Measurements from ENCODE around the gene GRAMD4. TPM values are rescaled to one million over a fixed set of nuclear protein-coding genes. Genes with fewer than 3 reads are reported as not detected.

Gene GRAMD4
- total and polyA plus RNA-seq, 2 donors (not counting 1 experiment from before 2014, with no cell fraction given) = 17.0 to 88.1 TPM

GRCh38 chr22:46668116-46668515, 47.9 kb downstream of the GRAMD4 start:
- H3K4me3 ChIP-seq (ENCODE audit: control extremely low read depth in 1 of 5, extremely low read depth in 1 of 5, insufficient read depth in 1 of 5, low read depth in 2 of 5, low read length in 4 of 5) = no peak overlapping the region
- WGBS (ENCODE audit: insufficient coverage) = 93% methylated on average over 21 of the region's 24 CpGs
- H3K36me3 ChIP-seq (replicated peaks in 1 of 2; ENCODE audit: control extremely low read depth in 1 of 2, control insufficient read depth in 1 of 2, extremely low read depth in 1 of 2, insufficient read depth in 2 of 2, low read length in 1 of 2) = peaks cover 0 to 63% of the 10 kb centered on the region in 2 experiments
- Mint-ChIP-seq H3K27me3 (no peaks in the 10 kb centered on the region), H3K4me3 (no peak overlapping the region), H3K4me1 (peaks cover 14% of the 10 kb centered on the region), H3K9me3 (ENCODE audit: insufficient read depth) (no peaks in the 10 kb centered on the region), H3K27ac (no peak overlapping the region)
- TF ChIP-seq CTCF (IDR thresholded peaks at IDR 0.05) (no peak), EZH2 (IDR thresholded peaks at IDR 0.05; ENCODE audit: borderline replicate concordance, insufficient read depth, low read depth, low read length, poor library complexity, severe bottlenecking) (no peak)
- DNase-seq (no peak), ATAC-seq (ENCODE audit: low read depth) (no peak)
- H3K9ac ChIP-seq (ENCODE audit: low read length) = no peak overlapping the region
- peaks cover 28% of the 10 kb centered on the region for H4K20me1 ChIP-seq (ENCODE audit: control insufficient read depth, insufficient read depth, low read length, poor library complexity, severe bottlenecking)
- H3K4me1 ChIP-seq (ENCODE audit: control insufficient read depth in 2 of 2, insufficient read depth in 2 of 2, low read length in 2 of 2) = peaks cover 14 to 15% of the 10 kb centered on the region in 2 donors
- intact Hi-C loops (cut with micrococcal nuclease) = no loop called here
- ChIA-PET POLR2A (interaction anchor here (0.5 to 0.6 kb wide), 2 partner anchors 57 to 546 kb away, joined by 3 to 4 read pairs; no protein-coding TSS in a partner anchor), CTCF (no interaction called here)
- peaks cover 0 to 3% (median 0%) of the 10 kb centered on the region in 4 experiments for H3K27me3 ChIP-seq (replicated peaks in 1 of 4; ENCODE audit: control extremely low read depth in 1 of 4, control insufficient read depth in 3 of 4, insufficient read depth in 4 of 4, low read length in 3 of 4)
- H3K27ac ChIP-seq (ENCODE audit: low read length in 2 of 2) = no peak overlapping the region
- H3K9me3 ChIP-seq (ENCODE audit: control extremely low read depth in 1 of 3, control insufficient read depth in 2 of 3, insufficient read depth in 1 of 3, low read length in 2 of 3) = peaks cover 0 to 4% (median 0%) of the 10 kb centered on the region in 3 donors
- peaks cover 10% of the 10 kb centered on the region for H3K79me2 ChIP-seq (ENCODE audit: control insufficient read depth, insufficient read depth, low read length)
- H3K4me2 ChIP-seq (replicated peaks; ENCODE audit: low read depth, low read length, poor library complexity, severe bottlenecking) = no peak overlapping the region
- no peak overlapping the region for H2AFZ ChIP-seq (ENCODE audit: insufficient read depth, low read depth, low read length, poor library complexity, severe bottlenecking)

- ATAC-seq (ENCODE audit: low read depth) = no peak
- Histone ChIP-seq H3K27ac (ENCODE audit: low read length in 2 of 2) (no peak overlapping the region), H3K4me3 (ENCODE audit: control extremely low read depth in 1 of 5, extremely low read depth in 1 of 5, insufficient read depth in 1 of 5, low read depth in 2 of 5, low read length in 4 of 5) (no peak overlapping the region), H3K9ac (ENCODE audit: low read length) (no peak overlapping the region), H3K4me1 (ENCODE audit: control insufficient read depth in 2 of 2, insufficient read depth in 2 of 2, low read length in 2 of 2) (peaks cover 25 to 26% of the 10 kb centered on the region in 2 donors), H3K4me2 (replicated peaks; ENCODE audit: low read depth, low read length, poor library complexity, severe bottlenecking) (no peak overlapping the region), H3K27me3 (replicated peaks in 1 of 4; ENCODE audit: control extremely low read depth in 1 of 4, control insufficient read depth in 3 of 4, insufficient read depth in 4 of 4, low read length in 3 of 4) (peaks cover 0 to 3% (median 0%) of the 10 kb centered on the region in 4 experiments), H3K36me3 (replicated peaks in 1 of 2; ENCODE audit: control extremely low read depth in 1 of 2, control insufficient read depth in 1 of 2, extremely low read depth in 1 of 2, insufficient read depth in 2 of 2, low read length in 1 of 2) (peaks cover 0 to 58% of the 10 kb centered on the region in 2 experiments), H3K9me3 (ENCODE audit: control extremely low read depth in 1 of 3, control insufficient read depth in 2 of 3, insufficient read depth in 1 of 3, low read length in 2 of 3) (peaks cover 0 to 4% (median 0%) of the 10 kb centered on the region in 3 donors), H4K20me1 (ENCODE audit: control insufficient read depth, insufficient read depth, low read length, poor library complexity, severe bottlenecking) (peaks cover 35% of the 10 kb centered on the region), H2AFZ (ENCODE audit: insufficient read depth, low read depth, low read length, poor library complexity, severe bottlenecking) (no peak overlapping the region), H3K79me2 (ENCODE audit: control insufficient read depth, insufficient read depth, low read length) (peaks cover 12% of the 10 kb centered on the region)
- Mint-ChIP-seq H3K4me1 (peaks cover 25% of the 10 kb centered on the region), H3K4me3 (no peak overlapping the region), H3K27ac (no peak overlapping the region), H3K27me3 (no peaks in the 10 kb centered on the region), H3K9me3 (ENCODE audit: insufficient read depth) (no peaks in the 10 kb centered on the region)
- DNase-seq = no peak
- WGBS (ENCODE audit: insufficient coverage) = no CpG with 5 or more reads among the region's 9 CpGs
- ChIA-PET POLR2A (no interaction called here), CTCF (interaction anchor here (1.6 kb wide), 1 partner anchor 301 kb away, joined by 3 read pairs; no protein-coding TSS in a partner anchor)
- TF ChIP-seq EZH2 (IDR thresholded peaks at IDR 0.05; ENCODE audit: borderline replicate concordance, insufficient read depth, low read depth, low read length, poor library complexity, severe bottlenecking) = no peak
- no peak for TF ChIP-seq CTCF (IDR thresholded peaks at IDR 0.05)
- intact Hi-C loops (cut with micrococcal nuclease) = no loop called here
These were observed 49.0 kb downstream of the GRAMD4 start for GRCh38 chr22:46669201-46669600.

All from B cell (primary cell).